B cell (primary cell): ENCODE measurements around the gene STK24. TPM values are rescaled to one million over a fixed set of nuclear protein-coding genes. Genes with fewer than 3 reads are reported as not detected.

Experiments
- ATAC-seq: fragments of 200-7000 bp; cut with Tn5 transposase; one replicate; pipeline ENCODE4 v1.10.0; 2021; ENCODE audit warnings: low read depth, mild to moderate bottlenecking, moderate number of reproducible peaks, moderate library complexity
- CTCF ChIA-PET: fragments of 350-600 bp; sonication (Branson Sonifier 250); formaldehyde crosslinking; loops from one replicate; lab custom pipeline; 2021; ENCODE audit warnings: antibody characterized with exemption, inconsistent platforms; lab: Charles Lee
- POLR2A ChIA-PET: fragments of 350-600 bp; sonication (Branson Sonifier 250); formaldehyde crosslinking; loops from one replicate; lab custom pipeline; 2021; ENCODE audit warnings: antibody characterized with exemption; lab: Charles Lee
- DNase-seq: peaks from one replicate; pipeline ENCODE4 v3.0.0; 2013
- H2AFZ ChIP-seq: 2 replicates; pipeline ENCODE4 v1.6.1; 2012; ENCODE audit warnings: mild to moderate bottlenecking, low read depth, low read length; ENCODE audit not compliant: insufficient read depth, poor library complexity, severe bottlenecking
- H3K27ac ChIP-seq, 2 donors: 1 replicate in 1 of 2; 2 replicates in 1 of 2; pipeline ENCODE4 v1.5.1; 2012 to 2013; ENCODE audit warnings: low read length in 2 of 2, mild to moderate bottlenecking in 2 of 2, moderate library complexity in 1 of 2
- H3K27me3 ChIP-seq, 4 experiments: fragments of 200-600 bp in 1 of 4; sonication (generic) in 1 of 4; replicated peaks in 1 of 4; 1 replicate in 2 of 4; 2 replicates in 2 of 4; pipeline versions ENCODE4 v1.6.1 to v1.7.0; 2013 to 2016; ENCODE audit warnings: low read length in 3 of 4, mild to moderate bottlenecking in 2 of 4, mixed read lengths in 1 of 4, moderate library complexity in 1 of 4; ENCODE audit not compliant: insufficient read depth in 4 of 4, control insufficient read depth in 3 of 4; ENCODE audit errors: control extremely low read depth in 1 of 4
- H3K36me3 ChIP-seq, 2 experiments: replicated peaks in 1 of 2; 1 replicate in 1 of 2; 2 replicates in 1 of 2; pipeline versions ENCODE4 v1.6.1 to v1.7.1; 2013; ENCODE audit warnings: low read length in 1 of 2; ENCODE audit not compliant: insufficient read depth in 2 of 2, control insufficient read depth in 1 of 2; ENCODE audit errors: control extremely low read depth in 1 of 2, extremely low read depth in 1 of 2
- H3K4me1 ChIP-seq, 2 donors: fragments of 200-600 bp in 1 of 2; sonication (generic) in 1 of 2; 1 replicate in 1 of 2; 2 replicates in 1 of 2; pipeline versions ENCODE4 v1.5.1 to v1.6.1; 2013 to 2017; ENCODE audit warnings: low read length in 2 of 2; ENCODE audit not compliant: control insufficient read depth in 2 of 2, insufficient read depth in 2 of 2
- H3K4me2 ChIP-seq: replicated peaks from 2 replicates; pipeline ENCODE3; 2012; ENCODE audit warnings: mild to moderate bottlenecking, low read depth, low read length; ENCODE audit not compliant: poor library complexity, severe bottlenecking
- H3K4me3 ChIP-seq, 5 experiments: fragments of 200-600 bp in 1 of 5; sonication (generic) in 1 of 5; 1 replicate in 3 of 5; 2 replicates in 2 of 5; pipeline versions ENCODE4 v1.5.1 to v1.7.0; 2011 to 2016; ENCODE audit warnings: low read length in 4 of 5, mild to moderate bottlenecking in 4 of 5, low read depth in 2 of 5, control low read depth in 1 of 5, moderate library complexity in 1 of 5; ENCODE audit not compliant: insufficient read depth in 1 of 5; ENCODE audit errors: control extremely low read depth in 1 of 5, extremely low read depth in 1 of 5
- H3K79me2 ChIP-seq: fragments of 200-600 bp; sonication (generic); one replicate; pipeline ENCODE4 v1.6.0; 2016; ENCODE audit warnings: low read length; ENCODE audit not compliant: control insufficient read depth, insufficient read depth
- H3K9ac ChIP-seq: fragments of 200-600 bp; sonication (generic); 2 replicates; pipeline ENCODE4 v1.6.1; 2017; ENCODE audit warnings: mild to moderate bottlenecking, low read length, moderate library complexity
- H3K9me3 ChIP-seq, 3 donors: one replicate each; pipeline versions ENCODE4 v1.6.1 to v1.7.1; 2013; ENCODE audit warnings: low read length in 2 of 3; ENCODE audit not compliant: control insufficient read depth in 2 of 3, insufficient read depth in 1 of 3; ENCODE audit errors: control extremely low read depth in 1 of 3
- H4K20me1 ChIP-seq: 2 replicates; pipeline ENCODE4 v1.6.0; 2012; ENCODE audit warnings: mild to moderate bottlenecking, low read length; ENCODE audit not compliant: insufficient read depth, control insufficient read depth, poor library complexity, severe bottlenecking
- H3K27ac Mint-ChIP-seq: one replicate; pipeline ENCODE4 v1.8.0; 2021; ENCODE audit warnings: mixed read lengths
- H3K27me3 Mint-ChIP-seq: one replicate; pipeline ENCODE4 v1.8.0; 2021; ENCODE audit warnings: mixed read lengths
- H3K4me1 Mint-ChIP-seq: one replicate; pipeline ENCODE4 v1.8.0; 2021; ENCODE audit warnings: mixed read lengths
- H3K4me3 Mint-ChIP-seq: one replicate; pipeline ENCODE4 v1.8.0; 2021; ENCODE audit warnings: mixed read lengths
- H3K9me3 Mint-ChIP-seq: one replicate; pipeline ENCODE4 v1.8.0; 2022; ENCODE audit warnings: mixed read lengths; ENCODE audit not compliant: insufficient read depth
- EZH2 ChIP-seq: IDR thresholded peaks from 2 replicates; pipeline ENCODE4 v1.6.1; 2012; ENCODE audit warnings: borderline replicate concordance, low read depth, mild to moderate bottlenecking, moderate library complexity, low read length; ENCODE audit not compliant: insufficient read depth, poor library complexity, severe bottlenecking
- WGBS: methylation state at CpG from one replicate; pipeline ENCODE4 v1.1.5; 2013; ENCODE audit warnings: missing lambda C conversion rate; ENCODE audit not compliant: insufficient coverage; 5-methylcytosine and 5-hydroxymethylcytosine counted together
- intact Hi-C: fragments of 100-400 bp; cut with micrococcal nuclease; formaldehyde crosslinking; loops from one replicate; pipeline ENCODE4 v1.10.0; 2022
- polyA plus RNA-seq: library from polyadenylated mRNA; depleted of rRNA; stranded (reverse); fragments of >200 nt; gene quantifications from 2 replicates; pipeline ENCODE4 v1.2.3, GENCODE V29; 2012
- total RNA-seq, 2 donors: library from RNA; stranded (reverse); fragments of 120-200 nt in 1 of 2; gene quantifications; 1 replicate in 1 of 2; 2 replicates in 1 of 2; pipeline versions ENCODE4 v1.2.3 to v1.2.4, GENCODE V29; 2013 to 2022
- TF ChIP-seq, protein P1 (sequence below): fragments of 200-600 bp; IDR thresholded peaks from one replicate; pipeline ENCODE4 v1.8.0; 2022; ENCODE audit warnings: antibody characterized with exemption, mild to moderate bottlenecking

Gene STK24
- total and polyA plus RNA-seq, 2 donors (not counting 1 experiment from before 2014, with no cell fraction given): 47.2 to 117 TPM

DNA sequence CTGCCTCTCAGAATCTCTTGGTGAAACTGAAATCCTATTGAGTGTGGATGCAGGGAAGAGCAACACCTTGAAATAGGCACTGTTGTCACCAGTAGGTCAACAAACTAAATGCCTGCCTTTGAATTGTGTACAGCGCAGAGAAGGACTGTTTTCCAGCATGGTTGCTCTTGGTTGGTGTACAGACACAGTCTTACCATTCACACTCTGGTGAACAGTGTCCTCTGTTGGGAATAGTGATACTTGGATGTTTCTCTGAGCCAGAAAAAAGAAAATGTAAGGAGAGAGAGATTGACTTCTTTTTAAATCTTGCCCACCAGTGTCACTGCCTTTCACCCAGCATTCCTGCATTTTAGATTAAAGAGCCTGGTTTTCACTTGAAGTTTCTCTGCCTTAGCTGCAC is 179.7 kb downstream of the STK24 start:
- H3K27ac Mint-ChIP-seq: no peak overlapping the region
- H3K4me1 ChIP-seq: no peaks in the 10 kb centered on the region
- POLR2A ChIA-PET: no interaction called here
- CTCF ChIA-PET: no interaction called here
- H3K27ac ChIP-seq: no peak overlapping the region
- no peaks in the 10 kb centered on the region for H3K36me3 ChIP-seq
- TF ChIP-seq, protein P1, sequence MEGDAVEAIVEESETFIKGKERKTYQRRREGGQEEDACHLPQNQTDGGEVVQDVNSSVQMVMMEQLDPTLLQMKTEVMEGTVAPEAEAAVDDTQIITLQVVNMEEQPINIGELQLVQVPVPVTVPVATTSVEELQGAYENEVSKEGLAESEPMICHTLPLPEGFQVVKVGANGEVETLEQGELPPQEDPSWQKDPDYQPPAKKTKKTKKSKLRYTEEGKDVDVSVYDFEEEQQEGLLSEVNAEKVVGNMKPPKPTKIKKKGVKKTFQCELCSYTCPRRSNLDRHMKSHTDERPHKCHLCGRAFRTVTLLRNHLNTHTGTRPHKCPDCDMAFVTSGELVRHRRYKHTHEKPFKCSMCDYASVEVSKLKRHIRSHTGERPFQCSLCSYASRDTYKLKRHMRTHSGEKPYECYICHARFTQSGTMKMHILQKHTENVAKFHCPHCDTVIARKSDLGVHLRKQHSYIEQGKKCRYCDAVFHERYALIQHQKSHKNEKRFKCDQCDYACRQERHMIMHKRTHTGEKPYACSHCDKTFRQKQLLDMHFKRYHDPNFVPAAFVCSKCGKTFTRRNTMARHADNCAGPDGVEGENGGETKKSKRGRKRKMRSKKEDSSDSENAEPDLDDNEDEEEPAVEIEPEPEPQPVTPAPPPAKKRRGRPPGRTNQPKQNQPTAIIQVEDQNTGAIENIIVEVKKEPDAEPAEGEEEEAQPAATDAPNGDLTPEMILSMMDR: no peak
- no peak for TF ChIP-seq EZH2
- H3K4me1 Mint-ChIP-seq: no peaks in the 10 kb centered on the region
- no peak overlapping the region for H3K4me2 ChIP-seq
- no peak overlapping the region for H3K9ac ChIP-seq
- H3K4me3 ChIP-seq: no peak overlapping the region
- no CpG with 5 or more reads among the region's 1 CpG for WGBS
- peaks cover 20% of the 10 kb centered on the region for H3K27me3 Mint-ChIP-seq
- H3K79me2 ChIP-seq: no peaks in the 10 kb centered on the region
- no peak for DNase-seq
- H3K4me3 Mint-ChIP-seq: no peak overlapping the region
- no peaks in the 10 kb centered on the region for H3K9me3 ChIP-seq
- intact Hi-C loops: no loop called here
- no peak for ATAC-seq
- no peaks in the 10 kb centered on the region for H4K20me1 ChIP-seq
- H2AFZ ChIP-seq: no peak overlapping the region
- H3K27me3 ChIP-seq: no peaks in the 10 kb centered on the region
- no peaks in the 10 kb centered on the region for H3K9me3 Mint-ChIP-seq

DNA sequence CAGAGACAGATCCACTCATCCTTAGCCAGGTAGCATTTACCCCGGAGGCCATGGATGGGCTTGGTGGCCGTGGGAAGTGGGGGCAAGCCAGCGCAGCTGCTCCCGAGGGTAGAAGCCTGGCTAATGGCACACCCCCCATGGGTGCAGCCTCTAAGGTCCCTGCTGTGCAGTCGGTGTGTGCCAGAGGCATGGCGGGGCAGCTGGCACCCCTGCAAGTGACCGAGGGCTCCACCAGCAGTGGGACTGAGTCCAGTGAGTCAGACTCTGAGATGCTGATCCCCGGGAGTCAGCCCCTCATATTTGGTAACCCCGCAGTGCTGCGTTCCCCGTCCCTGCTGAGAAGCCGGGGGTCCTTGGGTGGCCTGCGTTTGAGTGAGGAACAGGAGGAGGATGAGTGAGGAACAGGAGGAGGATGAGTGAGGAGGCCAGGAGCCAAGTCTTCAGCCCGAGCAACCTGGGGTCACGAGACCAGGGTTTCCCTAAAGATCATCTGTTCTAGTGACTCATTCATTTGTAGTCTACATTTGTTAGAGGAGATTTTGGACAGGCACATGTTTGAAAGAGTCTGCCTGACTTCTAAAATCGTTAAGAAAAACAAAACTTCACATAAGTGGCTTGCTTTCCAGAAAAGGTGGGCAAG is 180.7 kb downstream of the STK24 start:
- DNase-seq (no peak), ATAC-seq (no peak)
- WGBS: 93% methylated on average over 10 of the region's 16 CpGs
- ChIA-PET CTCF (no interaction called here), POLR2A (no interaction called here)
- H3K9ac ChIP-seq: no peak overlapping the region
- no peak overlapping the region for H3K4me2 ChIP-seq
- H3K79me2 ChIP-seq: no peaks in the 10 kb centered on the region
- Mint-ChIP-seq H3K4me3 (no peak overlapping the region), H3K27me3 (peaks cover 20% of the 10 kb centered on the region), H3K9me3 (no peaks in the 10 kb centered on the region), H3K4me1 (no peaks in the 10 kb centered on the region), H3K27ac (no peak overlapping the region)
- H3K9me3 ChIP-seq: no peaks in the 10 kb centered on the region
- H3K27ac ChIP-seq: no peak overlapping the region
- no peaks in the 10 kb centered on the region for H3K36me3 ChIP-seq
- TF ChIP-seq, protein P1: no peak
- H3K4me1 ChIP-seq: no peaks in the 10 kb centered on the region
- H3K4me3 ChIP-seq: no peak overlapping the region
- H2AFZ ChIP-seq: no peak overlapping the region
- intact Hi-C loops: no loop called here
- no peaks in the 10 kb centered on the region for H3K27me3 ChIP-seq
- no peaks in the 10 kb centered on the region for H4K20me1 ChIP-seq

Other genes with a start within 250 kb of the STK24 start
- not detected in 2 replicates for gene SLC15A1, start 175.6 kb upstream of the STK24 start, total RNA-seq
- not detected in 2 replicates for gene SLC15A1, start 175.6 kb upstream of the STK24 start, polyA plus RNA-seq